HG03558 (cell line): ENCODE measurements around the gene HSH2D.

Experiments used
- ATAC-seq: cut with Tn5 transposase; IDR thresholded peaks from one replicate; pipeline ENCODE4 v1.9.1; 2021; ENCODE audit warnings: moderate number of reproducible peaks; ENCODE audit not compliant: unreplicated experiment; ENCODE audit errors: extremely low read depth

The HSH2D gene

GRCh38 chr19:16188521-16188920, 45.0 kb downstream of the HSH2D start:
- ATAC-seq: no peak

GRCh38 chr19:16190198-16190597, 46.7 kb downstream of the HSH2D start:
- no peak for ATAC-seq

GRCh38 chr19:16190736-16191135, 47.3 kb downstream of the HSH2D start:
- ATAC-seq: no peak

GRCh38 chr19:16191216-16191908, 47.9 kb downstream of the HSH2D start:
- no peak for ATAC-seq

- no peak for ATAC-seq
Observed at GRCh38 chr19:16193466-16193865, 50.0 kb downstream of the HSH2D start.

GRCh38 chr19:16197188-16197621, 53.7 kb downstream of the HSH2D start:
- ATAC-seq: no peak

- peak; percentile 71 for ATAC-seq
Observed at GRCh38 chr19:16197622-16198369, 54.3 kb downstream of the HSH2D start, which contains the start of gene AP1M1. AP1M1 (plus strand) TSS chr19:16197911; CDS start chr19:16198027, 116 bp downstream.

GRCh38 chr19:16198370-16198651, 54.8 kb downstream of the HSH2D start:
- no peak for ATAC-seq

GRCh38 chr19:16199275-16199932, 55.9 kb downstream of the HSH2D start:
- ATAC-seq: no peak

GRCh38 chr19:16200038-16201010, 56.8 kb downstream of the HSH2D start:
- no peak for ATAC-seq

- ATAC-seq: no peak
Observed at GRCh38 chr19:16201011-16201391, 57.5 kb downstream of the HSH2D start.

GRCh38 chr19:16202320-16203255, 59.1 kb downstream of the HSH2D start:
- no peak for ATAC-seq

GRCh38 chr19:16203256-16204004, 59.9 kb downstream of the HSH2D start:
- no peak for ATAC-seq

- no peak for ATAC-seq
Observed at GRCh38 chr19:16204005-16204294, 60.5 kb downstream of the HSH2D start.

GRCh38 chr19:16205205-16206045, 61.9 kb downstream of the HSH2D start:
- ATAC-seq: no peak

- no peak for ATAC-seq
Observed at GRCh38 chr19:16206046-16206605, 62.6 kb downstream of the HSH2D start.

- ATAC-seq: no peak
Observed at GRCh38 chr19:16206637-16207036, 63.2 kb downstream of the HSH2D start.

GRCh38 chr19:16207063-16207462, 63.6 kb downstream of the HSH2D start:
- no peak for ATAC-seq
